Stomach (tissue), 9 donors: Measurements from ENCODE around the gene UBE2J1. TPM values are rescaled to one million over a fixed set of nuclear protein-coding genes. Genes with fewer than 3 reads are reported as not detected.

Experiments used
- DNase-seq, 2 donors: peaks; one replicate each; pipeline versions ENCODE4 v3.0.0 to v3.0.0-alpha.2; 2013 to 2019
- H3K27ac ChIP-seq, 5 donors: fragments of 200-600 bp in 4 of 5; sonication (generic) in 4 of 5; one replicate each; pipeline ENCODE4 v1.5.1; 2013 to 2019; ENCODE audit warnings: mild to moderate bottlenecking in 1 of 5, moderate library complexity in 1 of 5
- H3K27me3 ChIP-seq, 3 donors: fragments of 200-600 bp; sonication (generic); one replicate each; pipeline ENCODE4 v1.5.1; 2017 to 2019; ENCODE audit warnings: mixed run types in 1 of 3
- H3K36me3 ChIP-seq, 4 donors: fragments of 200-600 bp; sonication (generic); 1 replicate in 3 of 4; 2 replicates in 1 of 4; pipeline ENCODE4 v1.5.1; 2016 to 2019
- H3K4me1 ChIP-seq, 4 donors: fragments of 200-600 bp; sonication (generic); one replicate each; pipeline ENCODE4 v1.5.1; 2016 to 2019
- H3K4me3 ChIP-seq, 4 donors: fragments of 200-600 bp; sonication (generic) in 3 of 4; one replicate each; pipeline ENCODE4 v1.5.1; 2016 to 2019; ENCODE audit warnings: mild to moderate bottlenecking in 1 of 4
- H3K9me3 ChIP-seq, 4 donors: fragments of 200-600 bp; sonication (generic); one replicate each; pipeline ENCODE4 v1.5.1; 2016 to 2019
- EP300 ChIP-seq: sonication (generic); formaldehyde crosslinking; IDR thresholded peaks from one replicate; pipeline ENCODE4 v1.6.1; 2017; ENCODE audit warnings: antibody characterized with exemption
- POLR2A ChIP-seq, 4 donors: fragments of 450-650 bp; IDR thresholded peaks; one replicate each; pipeline ENCODE4 v1.6.1; 2016; ENCODE audit warnings: antibody characterized with exemption in 4 of 4, control low read depth in 2 of 4, mild to moderate bottlenecking in 1 of 4, moderate library complexity in 1 of 4
- POLR2AphosphoS5 ChIP-seq, 3 donors: sonication (generic); formaldehyde crosslinking; IDR thresholded peaks; one replicate each; pipeline ENCODE4 v1.6.1; 2016; ENCODE audit warnings: antibody characterized with exemption in 3 of 3
- WGBS, 5 donors: extraction: QIAGEN DNeasy Blood & Tissue Kit in 3 of 5; methylation state at CpG; one replicate each; pipeline versions ENCODE4 v1.1.5 to v1.1.7; 2013 to 2018; 5-methylcytosine and 5-hydroxymethylcytosine counted together
- intact Hi-C: fragments of 100-400 bp; cut with DNase I; formaldehyde crosslinking; loops from one replicate; pipeline ENCODE4 v1.15.1; 2023; ENCODE audit warnings: low total_unique reads
- polyA plus RNA-seq, 3 donors: library from polyadenylated mRNA; stranded (reverse); fragments of 200-250 nt; gene quantifications; one replicate each; pipeline ENCODE4 v1.2.3, GENCODE V29; 2013
- total RNA-seq, 5 donors: library from RNA; depleted of rRNA; stranded (reverse); fragments of >200 nt; gene quantifications; one replicate each; pipeline versions ENCODE4 v1.1.0 to v1.2.3, GENCODE V29; 2014 to 2016
- TF ChIP-seq, protein P1 (sequence below), 7 experiments: fragments of 450-650 bp in 4 of 7; fragments of 200-600 bp in 3 of 7; sonication (generic) in 3 of 7; IDR thresholded peaks; one replicate each; pipeline ENCODE4 v1.5.1; 2016 to 2019; ENCODE audit warnings: antibody characterized with exemption in 7 of 7, control low read depth in 2 of 7, mild to moderate bottlenecking in 1 of 7
- donor health status: healthy with polysubstance abuse.
- donor health status: Bipolar disorder and iron deficiency.
- donor health status: healthy.

The UBE2J1 gene
- total and polyA plus RNA-seq, 8 donors = 5.2 to 58.6 (median 24.0) TPM

DNA sequence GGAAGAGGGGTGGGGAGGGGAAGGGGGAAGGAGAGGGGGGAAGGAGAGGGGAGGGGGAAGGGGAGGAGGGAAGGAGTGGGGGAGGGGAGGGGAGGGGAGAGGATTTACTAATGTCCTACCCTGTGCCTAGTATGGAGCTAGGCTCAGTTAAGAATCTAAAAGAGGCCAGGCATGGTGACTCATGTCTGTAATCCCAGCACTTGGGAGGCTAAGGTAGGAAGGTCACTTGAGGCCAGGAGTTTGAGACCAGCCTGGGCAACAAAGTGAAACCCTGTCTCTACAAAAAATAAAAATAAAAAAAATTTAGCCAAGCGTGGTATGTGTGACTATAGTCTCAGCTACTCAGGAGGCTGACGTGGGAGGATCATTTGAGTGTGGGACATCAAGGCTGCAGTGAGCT, 13.0 kb downstream of the UBE2J1 start:
- H3K27me3 ChIP-seq = no peaks in the 10 kb centered on the region
- no peak overlapping the region for H3K4me3 ChIP-seq
- H3K9me3 ChIP-seq = no peaks in the 10 kb centered on the region
- intact Hi-C loops = no loop called here
- H3K27ac ChIP-seq = no peak overlapping the region
- H3K4me1 ChIP-seq = peaks cover 0 to 9% (median 5%) of the 10 kb centered on the region in 4 donors
- DNase-seq = no peak
- H3K36me3 ChIP-seq = peaks cover 46 to 78% (median 72%) of the 10 kb centered on the region in 4 donors
- TF ChIP-seq, protein P1, sequence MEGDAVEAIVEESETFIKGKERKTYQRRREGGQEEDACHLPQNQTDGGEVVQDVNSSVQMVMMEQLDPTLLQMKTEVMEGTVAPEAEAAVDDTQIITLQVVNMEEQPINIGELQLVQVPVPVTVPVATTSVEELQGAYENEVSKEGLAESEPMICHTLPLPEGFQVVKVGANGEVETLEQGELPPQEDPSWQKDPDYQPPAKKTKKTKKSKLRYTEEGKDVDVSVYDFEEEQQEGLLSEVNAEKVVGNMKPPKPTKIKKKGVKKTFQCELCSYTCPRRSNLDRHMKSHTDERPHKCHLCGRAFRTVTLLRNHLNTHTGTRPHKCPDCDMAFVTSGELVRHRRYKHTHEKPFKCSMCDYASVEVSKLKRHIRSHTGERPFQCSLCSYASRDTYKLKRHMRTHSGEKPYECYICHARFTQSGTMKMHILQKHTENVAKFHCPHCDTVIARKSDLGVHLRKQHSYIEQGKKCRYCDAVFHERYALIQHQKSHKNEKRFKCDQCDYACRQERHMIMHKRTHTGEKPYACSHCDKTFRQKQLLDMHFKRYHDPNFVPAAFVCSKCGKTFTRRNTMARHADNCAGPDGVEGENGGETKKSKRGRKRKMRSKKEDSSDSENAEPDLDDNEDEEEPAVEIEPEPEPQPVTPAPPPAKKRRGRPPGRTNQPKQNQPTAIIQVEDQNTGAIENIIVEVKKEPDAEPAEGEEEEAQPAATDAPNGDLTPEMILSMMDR (IDR thresholded peaks at IDR 0.05) = no peak
- TF ChIP-seq POLR2A (IDR thresholded peaks at IDR 0.05) = no peak
- no peak for TF ChIP-seq POLR2AphosphoS5 (IDR thresholded peaks at IDR 0.05)
- no peak for TF ChIP-seq EP300
- 90 to 98% (median 94%) methylated on average over 2 of the region's 2 CpGs for WGBS, 5 donors

DNA sequence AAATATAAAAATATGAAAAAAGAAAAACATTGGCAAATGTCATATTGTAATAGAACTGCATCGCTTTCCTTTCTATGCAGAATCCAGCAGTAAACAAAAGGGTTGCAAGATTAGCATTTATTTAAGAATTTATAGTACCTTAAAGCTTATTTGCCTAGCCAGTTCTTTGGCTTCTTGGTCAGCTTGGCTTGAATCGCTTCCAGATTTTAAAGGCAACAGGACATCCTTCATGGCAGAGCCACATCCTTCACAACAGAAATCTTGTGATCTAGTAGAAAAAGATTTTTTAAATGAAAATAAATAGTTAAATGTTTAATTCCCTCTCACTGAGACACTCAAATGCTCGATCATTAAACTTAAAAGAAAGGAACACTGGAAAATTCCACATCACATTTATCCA, 17.4 kb downstream of the UBE2J1 start:
- no peak for DNase-seq
- Histone ChIP-seq H3K9me3 (no peaks in the 10 kb centered on the region), H3K36me3 (peaks cover 36 to 93% (median 89%) of the 10 kb centered on the region in 4 donors), H3K27ac (no peak overlapping the region), H3K27me3 (no peaks in the 10 kb centered on the region), H3K4me3 (no peak overlapping the region), H3K4me1 (peaks cover 0 to 6% (median under 1%) of the 10 kb centered on the region in 4 donors)
- no peak for TF ChIP-seq EP300
- TF ChIP-seq POLR2A (IDR thresholded peaks at IDR 0.05) = no peak
- no peak for TF ChIP-seq POLR2AphosphoS5 (IDR thresholded peaks at IDR 0.05)
- TF ChIP-seq, protein P1 (IDR thresholded peaks at IDR 0.05) = no peak
- 73 to 89% (median 84%) methylated on average over 3 of the region's 3 CpGs for WGBS, 5 donors
- intact Hi-C loops = no loop called here

DNA sequence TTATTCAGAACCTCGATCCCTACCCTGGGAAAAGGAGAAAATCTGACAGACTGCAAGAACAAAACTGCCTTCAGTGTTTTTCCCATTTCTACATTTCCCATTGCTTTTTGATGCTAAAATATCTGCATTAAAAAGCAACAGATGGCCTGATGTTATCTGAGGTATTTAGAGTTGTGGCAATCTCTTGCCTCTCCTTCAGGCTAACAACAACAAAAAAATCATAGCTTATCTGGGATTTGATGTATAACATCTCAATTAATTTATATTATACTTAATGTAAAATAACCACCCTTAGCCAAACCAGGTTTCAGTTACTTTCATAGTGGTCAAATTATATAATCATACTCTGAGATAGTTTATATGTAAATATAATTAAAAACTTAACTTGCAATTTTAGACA, 21.6 kb downstream of the UBE2J1 start:
- Histone ChIP-seq H3K27me3 (no peaks in the 10 kb centered on the region), H3K4me3 (no peak overlapping the region), H3K36me3 (peaks cover 16 to 93% (median 92%) of the 10 kb centered on the region in 4 donors), H3K27ac (no peak overlapping the region), H3K4me1 (peaks cover 0 to 8% (median 0%) of the 10 kb centered on the region in 4 donors), H3K9me3 (no peaks in the 10 kb centered on the region)
- 95 to 100% (median 97%) methylated on average over 1 of the region's 1 CpG for WGBS, 5 donors
- TF ChIP-seq, protein P1 (IDR thresholded peaks at IDR 0.05) = no peak
- TF ChIP-seq POLR2AphosphoS5 (IDR thresholded peaks at IDR 0.05) (no peak), POLR2A (IDR thresholded peaks at IDR 0.05) (no peak), EP300 (no peak)
- DNase-seq = no peak
- intact Hi-C loops = no loop called here

DNA sequence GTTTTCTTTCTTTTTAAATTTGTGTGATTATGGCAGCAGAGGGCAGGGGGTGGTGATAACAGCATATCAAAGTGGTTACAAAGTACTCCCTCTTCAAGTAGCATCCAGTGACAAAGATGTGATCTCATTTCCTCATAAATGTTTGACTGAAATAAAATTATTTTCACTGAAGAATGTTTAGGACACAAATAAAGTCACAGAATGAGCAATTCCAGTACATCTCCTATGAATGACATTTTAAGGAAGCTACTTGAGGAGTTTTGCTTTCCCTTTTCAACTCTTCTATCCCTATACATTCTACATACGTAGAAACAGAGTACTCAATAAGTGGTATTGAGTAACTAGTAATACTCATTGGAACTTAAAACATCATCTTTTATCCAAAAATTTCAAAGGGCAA, 23.5 kb downstream of the UBE2J1 start:
- DNase-seq = no peak
- Histone ChIP-seq H3K4me1 (peaks cover 0 to 16% (median 1%) of the 10 kb centered on the region in 4 donors), H3K4me3 (no peak overlapping the region), H3K9me3 (no peaks in the 10 kb centered on the region), H3K27me3 (no peaks in the 10 kb centered on the region), H3K27ac (no peak overlapping the region), H3K36me3 (peaks cover 4 to 87% (median 75%) of the 10 kb centered on the region in 4 donors)
- TF ChIP-seq, protein P1 (IDR thresholded peaks at IDR 0.05) = no peak
- TF ChIP-seq POLR2AphosphoS5 (IDR thresholded peaks at IDR 0.05) (no peak), POLR2A (IDR thresholded peaks at IDR 0.05) (no peak), EP300 (no peak)
- intact Hi-C loops = no loop called here
- 83 to 98% (median 88%) methylated on average over 1 of the region's 1 CpG for WGBS, 5 donors
